22Rv1 (cell line): ENCODE results near the gene DZIP3.

Experiments used
- H3K27ac ChIP-seq: fragments of 450-650 bp; 2 replicates; pipeline ENCODE4 v1.5.1; 2017
- ZFX ChIP-seq: fragments of 450-650 bp; IDR thresholded peaks from 2 replicates; pipeline ENCODE4 v1.6.1; 2017; ENCODE audit warnings: antibody characterized with exemption, borderline replicate concordance
- TF ChIP-seq, protein P1 (sequence below): fragments of 450-650 bp; IDR thresholded peaks from 2 replicates; pipeline ENCODE4 v1.5.1; 2017; ENCODE audit warnings: mild to moderate bottlenecking

Gene DZIP3

DNA sequence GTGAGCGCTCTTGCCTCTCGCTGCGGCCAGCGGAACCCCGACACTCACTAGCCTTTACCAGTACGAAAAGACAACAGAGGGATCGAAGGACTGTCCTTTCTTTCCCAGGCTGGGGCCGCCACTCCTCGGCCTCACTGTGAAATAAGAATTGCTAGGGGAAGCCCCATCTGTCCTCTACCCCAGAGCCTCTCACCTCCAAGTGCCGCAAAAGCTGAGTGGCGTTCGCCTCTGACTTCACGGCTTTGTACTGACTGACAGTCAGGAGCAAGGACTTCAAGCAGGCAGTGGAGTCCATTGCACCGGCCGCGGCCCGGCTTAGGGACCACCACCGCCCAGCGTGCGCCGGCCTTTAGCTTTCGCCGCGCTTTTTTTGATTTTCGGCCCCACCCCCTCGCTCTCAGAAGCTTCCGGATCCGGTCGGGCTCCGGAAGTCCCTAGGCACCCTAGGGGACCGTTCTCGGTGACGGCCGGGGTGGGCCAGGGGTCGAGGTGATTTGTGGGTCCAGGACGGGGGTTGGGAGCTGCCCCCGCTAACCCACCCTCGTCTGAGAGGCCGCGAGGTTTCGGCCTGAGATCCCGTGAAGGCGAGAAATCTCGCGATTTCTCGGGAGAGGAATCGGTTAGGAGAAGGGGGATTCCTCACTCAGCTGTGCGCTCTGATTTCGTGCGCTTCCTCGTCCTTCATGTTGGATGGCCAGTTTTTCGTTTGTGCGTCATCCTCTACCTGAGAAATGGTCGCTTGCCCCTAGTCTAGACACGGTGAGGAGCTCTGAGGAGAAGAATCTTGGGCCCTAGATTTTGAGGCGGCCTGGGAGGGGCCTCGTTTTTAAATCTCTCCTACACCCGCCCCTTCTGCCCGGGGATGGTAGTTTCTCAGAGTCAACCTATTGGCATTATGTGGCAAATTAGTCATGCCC, at the start of gene DZIP3, which contains the start of gene CIP2A:
DZIP3 (plus strand) TSS at position 642 of the 917 bp plus-strand sequence. CDS start 15,685 bp downstream, outside the sequence.
CIP2A (minus strand) TSS at position 358 of the 917 bp plus-strand sequence; CDS start at position 295, 63 bp downstream.
- TF ChIP-seq ZFX = no peak
- TF ChIP-seq, protein P1, sequence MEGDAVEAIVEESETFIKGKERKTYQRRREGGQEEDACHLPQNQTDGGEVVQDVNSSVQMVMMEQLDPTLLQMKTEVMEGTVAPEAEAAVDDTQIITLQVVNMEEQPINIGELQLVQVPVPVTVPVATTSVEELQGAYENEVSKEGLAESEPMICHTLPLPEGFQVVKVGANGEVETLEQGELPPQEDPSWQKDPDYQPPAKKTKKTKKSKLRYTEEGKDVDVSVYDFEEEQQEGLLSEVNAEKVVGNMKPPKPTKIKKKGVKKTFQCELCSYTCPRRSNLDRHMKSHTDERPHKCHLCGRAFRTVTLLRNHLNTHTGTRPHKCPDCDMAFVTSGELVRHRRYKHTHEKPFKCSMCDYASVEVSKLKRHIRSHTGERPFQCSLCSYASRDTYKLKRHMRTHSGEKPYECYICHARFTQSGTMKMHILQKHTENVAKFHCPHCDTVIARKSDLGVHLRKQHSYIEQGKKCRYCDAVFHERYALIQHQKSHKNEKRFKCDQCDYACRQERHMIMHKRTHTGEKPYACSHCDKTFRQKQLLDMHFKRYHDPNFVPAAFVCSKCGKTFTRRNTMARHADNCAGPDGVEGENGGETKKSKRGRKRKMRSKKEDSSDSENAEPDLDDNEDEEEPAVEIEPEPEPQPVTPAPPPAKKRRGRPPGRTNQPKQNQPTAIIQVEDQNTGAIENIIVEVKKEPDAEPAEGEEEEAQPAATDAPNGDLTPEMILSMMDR = no peak
- peak within 1 kb of the TSS; percentile 86 for H3K27ac ChIP-seq

- TF ChIP-seq, protein P1 = no peak
- no peak for TF ChIP-seq ZFX
- no peak overlapping the region for H3K27ac ChIP-seq
Observed at GRCh38 chr3:108546247-108546646, 43.3 kb upstream of the DZIP3 start.

DNA sequence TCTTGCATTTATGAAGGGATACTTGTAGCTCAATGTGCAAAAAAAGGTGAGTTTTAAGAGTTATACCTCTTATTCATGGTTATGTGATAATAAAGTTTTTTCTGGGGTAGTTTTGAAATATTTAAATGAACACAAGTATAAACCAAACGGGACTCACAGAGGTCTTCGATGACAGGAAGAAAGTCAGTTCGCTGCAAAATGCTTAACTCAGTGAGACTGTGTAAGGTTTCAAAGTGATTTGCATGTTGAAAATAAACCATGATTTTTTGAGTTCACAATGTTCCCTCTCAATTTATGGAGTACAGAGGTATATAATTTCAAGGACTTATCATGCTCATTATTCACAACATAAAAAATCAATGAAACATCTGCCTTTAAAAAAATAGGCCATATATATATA, 42.8 kb upstream of the DZIP3 start:
- no peak for TF ChIP-seq ZFX
- TF ChIP-seq, protein P1 = no peak
- no peak overlapping the region for H3K27ac ChIP-seq

DNA sequence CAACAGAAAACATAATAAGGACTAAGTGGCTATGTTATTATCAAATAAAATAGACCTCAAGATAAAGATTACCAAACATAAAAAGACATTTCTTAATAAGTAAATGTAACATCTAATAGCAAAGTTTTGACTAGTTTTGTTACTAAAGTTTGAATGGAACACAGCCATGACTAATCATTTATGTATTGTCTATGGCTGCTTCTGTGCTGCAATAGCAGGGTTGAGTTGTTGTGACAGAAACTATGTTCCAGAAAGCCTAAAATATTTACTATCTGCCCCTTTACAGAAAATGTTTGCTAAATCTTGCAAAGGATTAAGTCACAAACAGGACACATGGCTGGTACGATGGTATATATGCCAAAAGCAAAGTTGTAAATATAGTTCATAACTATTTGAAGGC, 41.2 kb upstream of the DZIP3 start:
- no peak for TF ChIP-seq ZFX
- TF ChIP-seq, protein P1 = no peak
- H3K27ac ChIP-seq = peak overlapping the region; percentile 76

DNA sequence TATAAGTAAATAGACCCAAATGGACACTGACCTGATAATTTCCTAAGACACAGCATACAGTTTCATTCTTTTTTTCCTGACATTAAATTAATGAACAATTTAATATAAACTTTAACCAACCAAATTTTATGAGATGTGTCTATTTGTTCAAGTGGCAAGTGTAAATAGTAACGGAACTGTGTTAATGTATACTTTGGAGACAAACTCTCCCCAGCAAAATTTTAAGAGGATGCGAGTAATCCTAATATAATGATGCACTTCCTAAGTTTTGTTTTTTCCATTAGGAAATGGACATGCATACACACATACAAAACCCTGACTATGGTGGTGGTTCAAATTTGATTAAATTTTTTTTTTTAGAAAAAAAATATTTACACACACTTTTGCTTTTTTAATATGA, 40.6 kb upstream of the DZIP3 start:
- H3K27ac ChIP-seq = peak overlapping the region; percentile 76
- TF ChIP-seq ZFX = no peak
- TF ChIP-seq, protein P1 = no peak

DNA sequence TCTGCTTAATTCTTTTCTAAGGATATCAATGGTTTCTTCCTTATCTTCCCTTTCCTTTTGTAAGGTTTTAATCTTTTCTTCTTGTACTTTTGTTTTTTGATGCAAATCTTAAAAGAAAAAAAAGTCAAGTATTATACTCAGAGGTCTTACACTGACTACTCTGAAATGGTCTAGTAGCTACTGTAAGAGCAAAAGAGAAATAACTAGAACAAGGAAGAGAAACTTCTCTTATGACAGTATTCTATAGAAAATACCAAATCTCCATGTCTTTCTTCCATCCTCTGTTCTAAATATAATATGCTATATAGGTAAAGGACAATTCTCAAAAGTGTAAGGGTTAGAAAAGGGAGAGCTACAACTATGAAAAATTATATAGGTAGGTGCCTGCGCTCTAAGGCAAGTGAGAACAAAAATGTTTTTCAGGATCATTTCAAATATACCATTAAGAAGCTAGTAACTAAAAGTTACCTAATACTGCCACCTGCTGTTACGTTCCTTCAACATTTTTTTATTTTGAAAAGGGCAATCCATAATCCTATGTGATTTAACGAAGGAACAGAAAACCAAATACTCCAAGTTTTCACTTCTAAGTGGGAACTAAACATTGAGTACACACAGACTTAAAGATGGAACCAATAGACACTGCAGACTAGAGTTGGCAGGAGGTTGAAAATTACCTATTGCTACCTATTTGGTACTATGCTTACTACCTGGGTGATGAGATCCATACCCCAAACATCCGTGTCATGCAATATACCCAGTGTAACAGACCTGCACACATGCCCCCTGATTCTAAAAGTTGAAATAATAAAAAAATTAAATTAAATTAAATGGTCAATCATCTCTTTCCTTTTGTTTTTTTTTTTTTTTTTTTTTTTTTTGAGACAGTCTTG, 37.0 kb upstream of the DZIP3 start:
- TF ChIP-seq ZFX = no peak
- TF ChIP-seq, protein P1 = peak; percentile 68
- H3K27ac ChIP-seq = peak overlapping the region; percentile 38
